IMR-90 (cell line): Measurements from ENCODE around the gene FSTL5.

ENCODE experiments used
- BHLHE40 ChIP-seq: fragments of 150-350 bp; IDR thresholded peaks from 2 replicates; pipeline ENCODE4 v1.6.1; 2016; ENCODE audit warnings: mild to moderate bottlenecking, low read depth, low read length
- MAZ ChIP-seq: IDR thresholded peaks from 2 replicates; pipeline ENCODE4 v1.6.1; 2012; ENCODE audit warnings: low read depth, mild to moderate bottlenecking, low read length, improper control_type of control experiment, moderate library complexity, borderline replicate concordance
- TF ChIP-seq, protein P1 (sequence below): conservative IDR thresholded peaks from 2 replicates; pipeline ENCODE4 v1.5.1; 2012; ENCODE audit warnings: mild to moderate bottlenecking, low read depth, low read length, improper control_type of control experiment

GRCh38 chr4:161555689-161556660, 607.8 kb downstream of the FSTL5 start:
- TF ChIP-seq, protein P1, sequence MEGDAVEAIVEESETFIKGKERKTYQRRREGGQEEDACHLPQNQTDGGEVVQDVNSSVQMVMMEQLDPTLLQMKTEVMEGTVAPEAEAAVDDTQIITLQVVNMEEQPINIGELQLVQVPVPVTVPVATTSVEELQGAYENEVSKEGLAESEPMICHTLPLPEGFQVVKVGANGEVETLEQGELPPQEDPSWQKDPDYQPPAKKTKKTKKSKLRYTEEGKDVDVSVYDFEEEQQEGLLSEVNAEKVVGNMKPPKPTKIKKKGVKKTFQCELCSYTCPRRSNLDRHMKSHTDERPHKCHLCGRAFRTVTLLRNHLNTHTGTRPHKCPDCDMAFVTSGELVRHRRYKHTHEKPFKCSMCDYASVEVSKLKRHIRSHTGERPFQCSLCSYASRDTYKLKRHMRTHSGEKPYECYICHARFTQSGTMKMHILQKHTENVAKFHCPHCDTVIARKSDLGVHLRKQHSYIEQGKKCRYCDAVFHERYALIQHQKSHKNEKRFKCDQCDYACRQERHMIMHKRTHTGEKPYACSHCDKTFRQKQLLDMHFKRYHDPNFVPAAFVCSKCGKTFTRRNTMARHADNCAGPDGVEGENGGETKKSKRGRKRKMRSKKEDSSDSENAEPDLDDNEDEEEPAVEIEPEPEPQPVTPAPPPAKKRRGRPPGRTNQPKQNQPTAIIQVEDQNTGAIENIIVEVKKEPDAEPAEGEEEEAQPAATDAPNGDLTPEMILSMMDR: no peak
- TF ChIP-seq BHLHE40 (no peak), MAZ (no peak)
